Lower leg skin (tissue), 4 donors: Measurements from ENCODE around the gene GABRB3. TPM values are rescaled to one million over a fixed set of nuclear protein-coding genes. Genes with fewer than 3 reads are reported as not detected.

Experiments
- DNase-seq, 2 donors: peaks; one replicate each; pipeline ENCODE4 v3.0.0-alpha.2; 2019; ENCODE audit warnings: low spot score in 2 of 2
- H3K4me3 ChIP-seq: fragments of 200-600 bp; sonication (generic); 2 replicates; pipeline ENCODE4 v1.5.1; 2017; ENCODE audit warnings: mild to moderate bottlenecking, low read depth; ENCODE audit not compliant: poor library complexity, severe bottlenecking
- POLR2A ChIP-seq, 2 donors: fragments of 450-650 bp; IDR thresholded peaks; one replicate each; pipeline ENCODE4 v1.6.1; 2016 to 2017; ENCODE audit warnings: antibody characterized with exemption in 2 of 2, mild to moderate bottlenecking in 1 of 2, moderate library complexity in 1 of 2
- WGBS, 2 donors: methylation state at CpG; one replicate each; pipeline ENCODE4 v1.1.5; 2018; 5-methylcytosine and 5-hydroxymethylcytosine counted together
- intact Hi-C: fragments of 100-400 bp; cut with DNase I; formaldehyde crosslinking; loops from one replicate; pipeline ENCODE4 v1.15.0; 2023; ENCODE audit warnings: low total_unique reads
- total RNA-seq, 4 donors: library from RNA; depleted of rRNA; stranded (reverse); fragments of >200 nt; gene quantifications; one replicate each; pipeline ENCODE4 v1.1.0, GENCODE V29; 2016
- TF ChIP-seq, protein P1 (sequence below), 3 donors: fragments of 450-650 bp; IDR thresholded peaks; one replicate each; pipeline ENCODE4 v1.5.1; 2016; ENCODE audit warnings: antibody characterized with exemption in 3 of 3, mild to moderate bottlenecking in 3 of 3, moderate library complexity in 2 of 3

Gene GABRB3
- total RNA-seq, 4 donors from 2014 or later: 0.13 to 4.6 (median 1.1) TPM

DNA sequence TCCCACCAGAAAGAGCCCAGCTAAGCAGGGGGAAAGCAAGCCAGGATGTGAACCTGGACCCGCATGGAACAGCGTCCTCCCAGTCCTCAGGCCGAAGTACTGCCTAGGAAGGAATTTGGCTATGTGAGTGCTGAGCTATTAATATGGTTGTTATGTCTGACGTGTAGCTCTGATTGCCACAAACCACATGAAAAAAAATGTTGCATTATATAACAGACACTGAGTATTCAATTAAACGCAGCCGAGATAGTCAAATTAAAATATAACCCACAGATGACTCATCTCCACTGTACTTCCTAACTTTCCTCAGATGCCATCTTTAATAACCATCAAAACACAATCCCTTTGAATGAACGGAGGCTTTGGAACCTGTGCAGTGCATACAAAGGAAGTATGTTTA is 111.1 kb downstream of the GABRB3 start:
- TF ChIP-seq, protein P1, sequence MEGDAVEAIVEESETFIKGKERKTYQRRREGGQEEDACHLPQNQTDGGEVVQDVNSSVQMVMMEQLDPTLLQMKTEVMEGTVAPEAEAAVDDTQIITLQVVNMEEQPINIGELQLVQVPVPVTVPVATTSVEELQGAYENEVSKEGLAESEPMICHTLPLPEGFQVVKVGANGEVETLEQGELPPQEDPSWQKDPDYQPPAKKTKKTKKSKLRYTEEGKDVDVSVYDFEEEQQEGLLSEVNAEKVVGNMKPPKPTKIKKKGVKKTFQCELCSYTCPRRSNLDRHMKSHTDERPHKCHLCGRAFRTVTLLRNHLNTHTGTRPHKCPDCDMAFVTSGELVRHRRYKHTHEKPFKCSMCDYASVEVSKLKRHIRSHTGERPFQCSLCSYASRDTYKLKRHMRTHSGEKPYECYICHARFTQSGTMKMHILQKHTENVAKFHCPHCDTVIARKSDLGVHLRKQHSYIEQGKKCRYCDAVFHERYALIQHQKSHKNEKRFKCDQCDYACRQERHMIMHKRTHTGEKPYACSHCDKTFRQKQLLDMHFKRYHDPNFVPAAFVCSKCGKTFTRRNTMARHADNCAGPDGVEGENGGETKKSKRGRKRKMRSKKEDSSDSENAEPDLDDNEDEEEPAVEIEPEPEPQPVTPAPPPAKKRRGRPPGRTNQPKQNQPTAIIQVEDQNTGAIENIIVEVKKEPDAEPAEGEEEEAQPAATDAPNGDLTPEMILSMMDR (IDR thresholded peaks at IDR 0.05): no peak
- no peak for TF ChIP-seq POLR2A (IDR thresholded peaks at IDR 0.05)
- WGBS, 2 donors: 29 to 39% methylated on average over 7 of the region's 7 CpGs
- H3K4me3 ChIP-seq: no peak overlapping the region
- DNase-seq: no peak
- intact Hi-C loops: no loop called here

DNA sequence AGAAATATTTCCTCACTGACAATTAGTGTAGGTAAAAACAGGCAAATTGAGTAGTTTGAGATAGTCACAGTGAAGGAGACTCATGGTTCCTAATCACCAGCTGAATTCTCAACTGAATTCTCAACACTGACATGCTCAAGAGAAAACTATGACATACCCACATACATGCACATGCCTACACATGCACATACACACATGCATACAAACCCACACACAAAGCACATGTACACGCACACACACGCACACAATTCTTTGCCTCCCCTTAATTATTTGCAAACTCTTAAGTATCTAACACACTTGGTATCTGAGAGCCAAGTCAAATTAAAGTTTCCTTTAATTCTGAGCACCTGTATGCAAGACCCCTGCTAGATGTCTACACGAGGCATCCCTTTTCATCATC is 111.8 kb downstream of the GABRB3 start:
- 65 to 66% methylated on average over 3 of the region's 3 CpGs for WGBS, 2 donors
- intact Hi-C loops: no loop called here
- no peak overlapping the region for H3K4me3 ChIP-seq
- TF ChIP-seq POLR2A (IDR thresholded peaks at IDR 0.05): no peak
- TF ChIP-seq, protein P1 (IDR thresholded peaks at IDR 0.05): no peak
- DNase-seq: no peak

DNA sequence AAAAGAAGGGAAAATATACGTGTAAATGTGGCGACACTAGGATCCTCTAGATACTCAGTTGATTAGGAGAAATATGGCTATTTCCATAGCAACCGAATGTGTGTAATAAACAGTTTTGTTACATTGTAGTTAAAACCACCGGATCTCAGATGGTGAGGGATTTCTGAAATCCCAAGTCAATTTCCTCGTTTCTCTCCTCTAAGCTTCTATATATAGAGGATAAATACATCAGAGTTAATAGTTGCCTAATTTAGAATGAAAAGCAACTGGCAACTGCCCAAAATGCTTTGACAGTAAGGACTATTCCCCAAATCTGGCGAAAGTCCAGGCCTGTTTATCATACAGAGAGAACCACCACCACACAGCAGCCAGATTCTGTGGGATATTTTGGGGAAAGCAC is 112.6 kb downstream of the GABRB3 start:
- intact Hi-C loops: no loop called here
- H3K4me3 ChIP-seq: no peak overlapping the region
- no peak for DNase-seq
- TF ChIP-seq, protein P1 (IDR thresholded peaks at IDR 0.05): no peak
- TF ChIP-seq POLR2A (IDR thresholded peaks at IDR 0.05): no peak
- WGBS, 2 donors: 61 to 62% methylated on average over 6 of the region's 6 CpGs

DNA sequence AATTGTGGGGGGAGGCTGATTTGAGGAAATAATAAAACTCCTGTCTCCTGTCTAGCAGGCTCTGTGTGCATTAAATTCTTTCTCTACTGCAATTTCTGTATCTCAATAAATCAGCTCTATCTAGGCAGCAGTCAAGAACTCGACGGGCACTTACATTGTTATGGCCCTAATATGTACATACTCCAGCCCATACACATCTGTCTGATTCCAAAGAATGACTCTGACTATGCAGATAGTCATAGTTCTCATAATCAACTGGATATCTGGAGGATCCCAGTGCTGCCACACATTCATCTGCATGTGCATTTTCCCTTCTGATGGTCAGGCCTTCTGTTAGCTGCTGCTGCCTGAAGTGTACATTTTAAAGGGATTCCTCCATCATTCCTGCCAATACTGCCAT is 114.6 kb downstream of the GABRB3 start:
- no peak overlapping the region for H3K4me3 ChIP-seq
- TF ChIP-seq, protein P1 (IDR thresholded peaks at IDR 0.05): no peak
- TF ChIP-seq POLR2A (IDR thresholded peaks at IDR 0.05): no peak
- 63 to 71% methylated on average over 2 of the region's 2 CpGs for WGBS, 2 donors
- intact Hi-C loops: no loop called here
- DNase-seq: no peak

DNA sequence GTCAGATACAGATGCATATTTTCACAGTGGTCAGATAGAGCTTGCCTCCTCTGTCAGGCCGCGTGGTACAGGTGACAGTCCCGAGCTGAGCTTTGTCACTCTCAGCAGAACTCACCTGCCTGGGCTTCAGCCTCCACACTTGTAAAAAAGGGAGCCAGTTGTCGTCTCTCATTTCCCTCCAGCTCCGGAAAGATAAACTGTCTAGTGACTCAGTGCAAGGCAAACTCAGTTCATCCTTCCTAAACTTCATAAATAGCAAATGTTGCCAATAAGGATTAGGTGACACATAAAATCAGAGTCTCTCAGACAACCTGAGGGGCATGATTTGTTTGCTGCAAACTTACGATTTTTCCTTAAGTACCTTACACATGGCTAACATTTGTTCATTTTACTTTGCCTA is 116.8 kb downstream of the GABRB3 start:
- intact Hi-C loops: no loop called here
- TF ChIP-seq, protein P1 (IDR thresholded peaks at IDR 0.05): no peak
- TF ChIP-seq POLR2A (IDR thresholded peaks at IDR 0.05): no peak
- no peak for DNase-seq
- WGBS, 2 donors: 80 to 88% methylated on average over 6 of the region's 6 CpGs
- no peak overlapping the region for H3K4me3 ChIP-seq

DNA sequence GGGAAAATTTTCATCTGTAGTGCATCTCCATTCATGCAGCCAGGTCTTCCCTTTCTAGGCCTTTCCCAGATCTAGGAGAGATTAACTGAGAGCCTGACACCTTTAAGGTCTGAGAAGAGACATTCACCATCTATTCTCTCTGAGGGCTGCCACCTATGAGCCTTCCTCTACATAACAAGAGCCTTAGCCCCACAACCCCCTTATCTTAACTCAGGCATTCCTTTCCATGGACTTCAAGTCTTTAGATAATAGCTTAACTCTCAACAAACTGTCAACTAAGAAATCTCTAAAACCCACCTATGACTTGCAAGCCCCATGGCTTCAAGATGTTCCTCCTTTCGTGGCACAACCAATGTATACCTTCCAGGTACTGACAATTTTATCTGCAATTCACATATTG is 121.0 kb downstream of the GABRB3 start:
- no peak for DNase-seq
- TF ChIP-seq, protein P1 (IDR thresholded peaks at IDR 0.05): no peak
- no peak for TF ChIP-seq POLR2A (IDR thresholded peaks at IDR 0.05)
- H3K4me3 ChIP-seq: no peak overlapping the region
- WGBS, 2 donors: 71 to 81% methylated on average over 1 of the region's 1 CpG
- intact Hi-C loops: no loop called here
